Measurements from ENCODE around the gene FDPS.
"Not testable (repeated sequence)": the region's sequence is repeated elsewhere in the genome, so short reads cannot be mapped to it uniquely, and the experiment has no call there.

The FDPS gene

DNA sequence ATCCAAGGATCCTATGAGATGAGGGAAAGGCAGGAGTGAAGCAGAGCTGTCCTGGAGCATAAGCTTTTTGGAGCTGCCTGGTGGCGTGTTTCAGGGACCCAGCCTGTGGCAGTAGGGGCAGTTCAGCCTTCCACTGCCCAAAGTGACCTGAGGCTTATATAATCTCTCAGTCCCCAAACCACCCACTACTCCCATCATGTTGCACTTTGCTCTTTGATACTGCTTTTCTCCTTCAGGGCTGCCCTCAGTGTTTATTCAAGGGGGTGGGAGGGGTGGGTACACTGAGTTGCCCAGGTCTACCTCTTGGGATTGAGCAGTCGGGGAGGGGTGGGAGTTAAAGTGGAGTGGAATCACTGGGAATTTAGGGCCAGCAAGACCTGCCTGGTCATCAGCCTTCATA is 22.1 kb upstream of the FDPS start:
- no peak for DNase-seq

DNA sequence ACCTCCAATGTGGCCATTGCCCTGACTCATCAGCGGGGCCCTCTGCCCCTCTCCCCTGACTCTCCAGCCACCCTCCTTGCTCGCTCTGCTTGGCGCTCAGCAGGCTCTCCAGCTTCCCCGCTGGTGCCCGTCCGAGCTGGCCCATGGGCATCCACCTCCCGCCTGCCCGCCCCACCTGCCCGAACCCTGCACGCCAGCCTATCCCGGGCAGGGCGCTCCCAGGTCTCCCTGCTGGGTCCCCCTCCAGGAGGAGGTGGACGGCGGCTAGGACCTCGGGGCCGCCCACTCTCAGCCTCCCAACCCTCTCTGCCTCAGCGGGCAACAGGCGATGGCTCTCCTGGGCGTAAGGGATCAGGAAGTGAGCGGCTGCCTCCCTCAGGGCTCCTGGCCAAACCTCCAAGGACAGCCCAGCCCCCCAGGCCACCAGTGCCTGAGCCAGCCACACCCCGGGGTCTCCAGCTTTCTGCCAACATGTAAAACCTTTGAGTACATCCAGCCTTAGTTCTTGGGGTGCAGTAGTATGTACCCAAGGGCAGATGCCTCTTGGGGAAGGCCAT is 20.6 kb upstream of the FDPS start:
- no peak for DNase-seq

DNA sequence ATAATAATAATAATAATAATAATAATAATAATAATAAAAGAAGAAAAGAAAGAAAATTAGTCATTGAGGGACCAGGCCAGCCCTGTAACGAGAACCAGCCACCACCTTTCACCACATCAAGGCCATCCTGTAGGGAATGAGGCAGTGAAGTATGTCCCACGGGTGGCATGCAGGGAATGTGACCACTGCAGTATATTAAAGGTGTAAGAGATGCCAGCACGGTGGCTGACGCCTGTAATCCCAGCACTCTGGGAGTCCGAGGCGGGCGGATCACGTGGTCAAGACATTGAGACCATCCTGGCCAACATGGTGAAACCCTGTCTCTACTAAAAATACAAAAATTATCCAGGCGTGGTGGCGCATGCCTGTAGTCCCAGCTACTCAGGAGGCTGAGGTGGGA is 17.7 kb upstream of the FDPS start:
- DNase-seq, result not testable (repeated sequence)

DNA sequence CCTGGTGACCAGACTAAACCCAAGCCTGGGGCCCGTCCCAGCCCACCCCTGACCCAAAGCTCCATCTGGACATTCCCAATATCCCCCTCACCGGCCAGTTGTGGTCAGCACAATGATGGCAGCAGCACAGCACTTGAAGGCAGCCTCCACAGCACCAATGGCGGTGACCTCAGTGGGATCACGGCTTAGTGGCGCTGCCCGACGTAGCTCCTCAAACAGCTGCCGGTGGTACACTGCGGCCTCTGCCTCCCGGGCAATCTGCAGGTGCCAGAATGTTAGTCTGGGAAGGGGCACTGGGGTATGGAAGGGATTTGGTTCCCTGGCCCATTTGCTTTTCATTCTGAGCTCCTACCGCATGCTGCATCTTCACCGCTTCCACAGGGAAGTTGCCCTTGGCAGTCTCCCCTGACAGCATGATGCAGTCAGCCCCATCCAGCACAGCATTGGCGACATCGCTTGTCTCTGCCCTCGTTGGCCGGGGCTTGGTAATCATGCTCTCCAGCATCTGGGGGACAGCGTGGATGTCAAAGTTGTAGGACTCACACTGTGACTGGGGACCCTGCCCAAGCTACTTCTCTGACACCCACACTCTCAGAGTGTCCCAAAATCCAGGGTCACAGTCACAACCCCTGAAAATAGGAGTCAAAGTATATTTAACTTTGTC is 15.4 kb upstream of the FDPS start:
- DNase-seq, result no peak

DNA sequence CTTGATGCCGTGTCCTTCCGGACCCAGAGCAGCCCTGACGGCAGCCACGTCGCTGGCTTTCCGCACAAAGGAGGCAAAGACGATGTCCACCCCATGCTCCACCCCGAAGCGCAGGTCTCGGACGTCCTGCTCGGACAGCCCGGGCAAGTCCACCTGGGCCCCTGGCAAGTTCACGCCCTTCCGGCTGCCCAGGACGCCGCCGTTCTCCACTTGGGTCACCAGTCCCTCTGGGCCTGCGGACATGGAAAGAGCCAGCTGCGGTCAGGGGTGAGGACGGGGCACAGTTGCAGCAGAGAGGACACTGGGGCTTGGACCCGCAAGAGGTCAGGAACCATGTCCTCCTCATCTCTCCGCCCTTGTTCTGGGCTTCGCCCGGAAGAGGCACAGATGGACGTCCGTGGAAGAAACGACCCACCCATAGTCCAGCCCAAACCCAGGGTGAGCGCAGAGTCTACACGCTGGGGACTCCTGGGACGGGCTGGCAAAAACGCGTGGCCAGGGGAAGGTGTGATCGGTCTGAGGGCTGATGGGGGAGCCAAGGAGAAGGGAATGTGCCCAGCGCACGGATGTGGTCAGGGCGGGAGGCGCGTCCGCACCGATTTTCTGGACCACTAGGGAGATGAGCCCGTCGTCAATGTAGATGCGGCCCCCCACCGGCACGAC is 14.0 kb upstream of the FDPS start:
- DNase-seq, result no peak

DNA sequence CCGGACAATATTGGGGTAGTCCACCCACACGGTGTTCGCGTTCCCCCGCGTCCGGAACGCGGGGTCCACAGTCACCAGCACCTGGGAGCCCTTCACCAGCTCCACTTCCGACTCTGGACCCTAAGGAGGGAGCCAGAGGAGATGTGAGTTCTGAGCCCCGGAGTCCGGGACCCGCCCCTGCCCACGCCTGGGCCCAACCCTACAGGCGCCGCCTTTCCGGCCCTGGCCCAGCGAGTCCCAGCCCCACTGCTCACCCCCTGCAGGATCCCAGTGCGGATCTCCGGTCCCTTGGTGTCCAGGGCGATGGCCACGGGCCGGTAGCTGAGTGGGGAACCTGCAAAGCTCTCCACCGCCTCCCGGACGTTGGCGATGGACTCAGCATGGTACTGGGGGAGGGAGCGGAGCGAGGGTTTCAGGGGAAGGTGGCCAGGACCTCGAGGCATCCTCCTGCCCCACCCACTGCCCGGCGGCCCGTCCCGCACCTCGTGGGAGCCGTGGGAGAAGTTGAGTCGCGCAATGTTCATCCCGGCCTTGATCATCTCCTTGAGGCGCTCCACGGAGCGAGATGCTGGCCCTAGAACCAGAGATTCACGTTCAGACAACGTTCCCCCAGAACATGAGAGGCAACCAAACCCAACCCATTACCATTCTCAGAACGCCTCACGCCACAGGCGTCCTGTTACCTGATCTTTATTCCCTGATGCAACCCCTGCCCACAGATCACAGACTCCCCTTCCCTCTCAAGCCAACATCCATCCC is 13.3 kb upstream of the FDPS start:
- no peak for DNase-seq

DNA sequence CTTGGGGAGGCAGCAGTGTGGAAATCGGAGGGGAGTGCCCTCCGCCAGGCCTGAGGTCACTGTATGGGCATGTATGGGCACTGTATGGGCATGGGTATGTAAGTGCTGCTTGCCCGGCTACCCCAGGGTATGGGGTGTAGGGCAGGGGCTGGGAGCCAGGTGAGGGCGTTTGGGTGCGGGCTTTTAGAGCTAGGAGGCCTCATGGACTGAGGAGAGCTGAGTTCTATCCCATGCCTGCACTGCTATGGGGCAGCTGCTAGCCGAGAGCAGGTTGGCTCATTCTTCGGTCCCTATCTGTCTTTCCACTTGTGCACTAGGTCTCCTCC is 12.8 kb upstream of the FDPS start:
- DNase-seq, result no peak

DNA sequence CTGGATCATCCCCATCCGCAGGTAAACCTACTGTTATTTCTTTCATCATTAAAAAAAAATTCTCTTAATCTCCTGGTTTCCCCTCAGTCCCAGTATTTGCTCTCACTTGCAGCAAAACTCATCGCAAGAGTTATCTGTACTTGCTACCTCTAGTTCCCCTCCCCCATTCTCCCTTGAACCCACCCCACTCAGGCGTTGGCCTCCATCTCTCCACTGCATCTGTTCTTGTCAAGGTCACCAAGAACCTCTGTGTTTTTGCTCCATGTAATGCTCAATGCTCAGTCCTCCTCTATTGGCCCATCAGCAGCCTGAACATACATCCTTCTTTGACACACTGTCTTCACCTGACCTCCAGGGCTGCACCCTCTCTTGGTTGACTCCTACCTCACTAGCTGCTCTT is 12.0 kb upstream of the FDPS start:
- no peak for DNase-seq

DNA sequence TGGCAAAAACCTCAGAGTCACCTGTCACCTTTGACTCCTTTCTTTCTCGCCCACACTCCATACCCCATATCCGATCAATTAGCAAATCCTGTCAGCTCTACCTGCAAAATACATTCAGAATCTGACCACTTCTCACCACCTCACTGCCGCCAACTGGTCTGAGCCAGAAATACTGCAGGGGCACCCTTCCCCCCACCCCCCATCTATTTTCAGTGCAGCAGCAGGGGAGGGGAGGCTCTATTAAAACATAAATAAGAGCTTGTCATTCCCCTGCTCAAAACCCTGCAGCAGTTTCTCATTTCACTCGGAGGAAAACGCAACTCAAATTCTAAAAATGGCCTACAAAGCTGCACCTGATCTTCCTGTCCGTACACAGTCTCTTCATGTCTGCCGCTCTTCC is 11.3 kb upstream of the FDPS start:
- no peak for DNase-seq

DNA sequence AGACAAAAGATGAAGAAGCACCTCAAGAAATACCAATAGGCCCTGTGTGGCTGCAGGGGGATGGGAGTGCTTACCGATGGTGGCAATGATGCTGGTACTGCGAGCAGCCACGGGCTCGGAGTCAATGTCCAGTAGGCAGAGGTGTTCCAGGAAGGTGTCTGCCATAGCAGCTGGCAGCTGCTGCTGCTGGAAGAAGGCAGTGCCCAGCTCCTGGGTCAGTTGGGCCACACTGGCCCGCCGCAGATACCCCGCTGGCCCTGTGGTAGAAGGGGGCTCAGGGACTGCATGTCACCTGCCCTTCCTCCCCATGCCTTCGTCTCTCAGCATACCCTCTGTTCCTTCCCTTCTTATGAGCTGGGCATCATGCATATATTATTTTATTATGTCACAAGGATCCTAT is 8.6 kb upstream of the FDPS start:
- no peak for DNase-seq

DNA sequence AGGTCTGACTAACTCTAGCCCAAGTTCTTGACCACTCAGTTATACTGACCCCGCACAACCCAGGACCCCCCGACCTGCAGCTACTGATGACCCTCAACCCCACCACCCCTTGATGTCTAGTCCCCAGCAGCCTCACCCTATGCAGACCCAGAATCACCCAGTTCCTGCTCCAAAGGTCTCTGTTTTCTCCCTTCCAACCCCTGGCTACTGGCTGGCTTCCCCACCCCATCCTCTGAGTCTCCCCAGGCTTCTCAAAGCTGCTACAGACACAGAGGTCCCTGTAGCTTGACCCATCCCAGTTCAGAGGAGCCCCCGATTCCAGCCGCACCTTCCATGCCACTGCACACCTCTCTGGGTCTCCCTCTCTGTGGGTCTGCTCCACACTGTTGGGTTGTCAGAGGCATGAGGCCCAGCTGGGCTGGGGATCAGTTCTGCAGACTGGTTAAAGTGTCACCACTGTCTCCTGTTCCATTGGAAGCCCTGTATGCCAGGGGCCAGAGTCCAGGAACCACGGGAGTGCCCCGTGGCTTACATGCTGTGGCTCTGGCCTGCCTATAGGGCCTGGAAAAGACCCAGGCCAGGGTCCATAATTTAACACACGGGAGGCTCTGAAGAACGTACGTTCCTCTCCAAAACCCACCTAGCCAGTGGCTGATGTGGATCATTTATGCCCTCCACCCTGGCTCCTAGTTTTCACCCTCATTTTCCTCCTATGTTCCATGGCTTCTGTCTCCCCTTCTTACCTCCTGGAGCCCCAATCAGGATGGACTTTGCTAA is 7.9 kb upstream of the FDPS start:
- DNase-seq, result no peak

DNA sequence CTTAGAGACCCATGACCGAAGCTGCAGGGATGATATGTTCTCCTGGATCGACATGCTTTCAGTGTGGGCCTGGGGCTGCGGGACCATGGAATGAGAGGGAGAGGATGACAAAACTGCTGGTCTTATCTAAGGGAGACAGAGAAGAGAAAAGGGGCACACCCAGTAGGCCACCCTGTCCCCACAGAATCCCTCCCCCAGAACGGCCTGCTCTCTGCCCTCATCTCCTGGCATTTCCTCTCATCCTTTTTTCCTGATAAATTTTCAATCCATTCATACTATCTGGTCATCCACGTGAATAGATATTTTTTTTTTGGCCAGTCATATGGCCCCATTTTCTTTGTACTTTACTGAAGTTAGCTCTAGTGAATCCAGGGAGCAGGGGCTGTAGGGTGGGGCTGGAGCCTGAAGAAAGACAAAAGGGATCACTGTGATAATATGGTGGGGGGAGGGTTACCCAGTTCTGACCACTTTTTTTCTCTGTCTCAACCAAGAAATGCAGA is 7.3 kb upstream of the FDPS start, which contains the start of gene PKLR:
TSS of gene PKLR (minus strand) at position 97 of the 500 bp plus-strand sequence. CDS start at position 54, 43 bp downstream.
- no peak for DNase-seq

DNA sequence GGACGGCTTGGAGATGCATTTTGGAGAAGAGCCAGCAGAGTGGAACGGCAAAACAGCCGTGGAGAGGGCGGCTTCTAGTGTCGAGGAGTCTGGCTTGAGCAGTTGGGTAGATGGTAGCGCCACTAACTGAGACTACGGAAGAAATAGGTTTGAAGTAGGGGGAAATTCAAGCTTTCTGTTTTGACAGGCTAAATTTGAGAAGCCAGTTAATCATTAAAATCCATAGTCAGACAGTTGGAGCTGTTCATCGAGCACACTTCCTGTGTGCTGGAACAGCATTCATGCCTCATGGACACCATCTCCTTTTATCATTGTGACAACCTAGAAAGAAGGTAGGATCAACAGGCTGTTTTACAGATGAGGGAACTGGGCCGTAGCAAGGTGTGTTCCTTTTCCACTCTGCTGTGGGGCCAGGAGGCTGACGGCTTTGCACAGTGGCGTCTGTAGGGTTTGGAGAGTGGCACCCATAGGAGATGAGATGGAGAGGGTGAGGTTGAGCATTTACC is 4.1 kb upstream of the FDPS start:
- DNase-seq, result no peak

DNA sequence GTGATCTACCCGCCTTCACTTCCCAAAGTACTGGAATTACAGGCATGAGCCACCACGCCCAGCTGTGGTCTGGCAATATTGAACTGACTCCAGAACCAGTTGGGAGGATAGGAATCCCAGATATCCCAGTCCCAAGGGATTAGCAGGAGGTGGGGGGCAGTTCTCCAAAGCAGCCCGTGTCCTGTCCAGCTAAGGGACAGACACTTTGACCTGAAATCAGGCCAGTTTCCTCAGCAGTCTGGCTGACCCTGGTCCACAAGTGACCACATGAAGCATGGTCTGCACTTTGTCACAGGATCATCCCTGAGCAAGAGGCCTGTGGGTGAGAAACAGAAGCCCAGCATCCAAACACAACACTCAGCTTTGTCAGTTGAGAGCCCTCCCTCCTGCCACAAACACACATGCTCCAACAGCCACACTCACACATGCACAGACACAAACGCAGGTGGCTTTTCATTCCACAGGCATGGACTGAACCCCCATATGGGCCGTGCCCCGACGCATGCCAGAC is 2.7 kb upstream of the FDPS start:
- DNase-seq, result no peak

DNA sequence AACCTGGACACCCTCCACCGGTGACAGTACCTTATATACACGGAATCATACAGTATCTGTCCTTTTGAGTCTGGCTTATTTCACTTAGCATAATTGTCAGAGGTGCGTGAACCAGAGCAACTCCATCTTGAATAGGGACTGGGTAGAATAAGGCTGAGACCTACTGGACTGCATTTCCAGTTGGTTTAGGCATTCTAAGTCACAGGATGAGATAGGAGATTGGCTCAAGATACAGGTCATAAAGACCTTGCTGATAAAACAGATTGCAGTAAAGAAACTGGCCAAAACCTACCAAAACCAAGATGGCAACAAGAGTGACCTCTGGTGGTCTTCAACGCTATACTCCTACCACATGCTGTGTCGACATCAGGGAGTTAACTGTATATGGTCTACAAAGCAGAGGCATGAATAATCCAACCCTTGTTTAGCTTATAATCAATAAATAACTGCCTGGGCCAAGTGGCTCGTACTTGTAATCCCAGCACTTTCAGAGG is 1.4 kb upstream of the FDPS start:
- no peak for DNase-seq

DNA sequence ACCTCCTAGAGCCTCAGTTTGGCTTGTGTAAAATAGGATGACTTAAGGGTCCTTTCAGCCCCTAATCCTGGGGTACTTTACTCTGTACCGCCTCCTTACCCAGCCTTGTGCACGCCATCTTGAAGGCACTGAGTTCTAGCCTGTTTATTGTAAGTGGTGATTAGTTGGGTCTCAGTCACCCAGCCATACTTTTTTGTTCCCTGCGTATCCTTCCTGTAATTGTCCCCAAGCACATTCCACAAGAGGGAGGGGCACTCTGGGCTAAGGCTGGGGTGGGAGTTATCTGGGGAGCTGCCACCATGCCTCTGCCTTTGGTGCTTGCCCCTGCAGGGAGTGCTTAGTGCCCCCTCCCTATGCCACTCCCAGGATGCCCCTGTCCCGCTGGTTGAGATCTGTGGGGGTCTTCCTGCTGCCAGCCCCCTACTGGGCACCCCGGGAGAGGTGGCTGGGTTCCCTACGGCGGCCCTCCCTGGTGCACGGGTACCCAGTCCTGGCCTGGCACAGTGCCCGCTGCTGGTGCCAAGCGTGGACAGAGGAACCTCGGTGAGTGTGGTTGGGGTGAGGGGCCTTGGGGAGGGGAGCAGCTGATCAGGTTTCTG is 856 bp downstream of the FDPS start:
- no peak for DNase-seq

DNA sequence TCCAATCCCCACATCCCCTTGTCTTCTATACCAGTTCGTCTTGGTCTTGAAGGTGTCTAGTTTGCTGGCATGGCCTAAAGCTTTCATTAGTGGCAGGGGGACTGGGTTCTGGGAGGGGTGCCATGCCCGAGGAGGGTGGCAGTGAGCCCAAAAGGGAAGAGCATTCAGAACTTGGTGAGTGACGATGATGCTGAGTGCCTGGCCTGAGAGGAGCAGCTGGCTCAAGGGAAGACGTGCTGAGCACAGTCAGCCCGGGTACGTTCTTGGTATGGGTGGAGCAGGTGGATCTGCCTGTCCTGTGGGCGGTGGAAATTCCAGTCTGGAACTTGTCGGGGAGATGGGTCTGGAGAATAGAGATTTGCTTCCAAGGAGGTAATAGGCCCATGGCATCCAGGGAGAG is 4.6 kb downstream of the FDPS start:
- no peak for DNase-seq

DNA sequence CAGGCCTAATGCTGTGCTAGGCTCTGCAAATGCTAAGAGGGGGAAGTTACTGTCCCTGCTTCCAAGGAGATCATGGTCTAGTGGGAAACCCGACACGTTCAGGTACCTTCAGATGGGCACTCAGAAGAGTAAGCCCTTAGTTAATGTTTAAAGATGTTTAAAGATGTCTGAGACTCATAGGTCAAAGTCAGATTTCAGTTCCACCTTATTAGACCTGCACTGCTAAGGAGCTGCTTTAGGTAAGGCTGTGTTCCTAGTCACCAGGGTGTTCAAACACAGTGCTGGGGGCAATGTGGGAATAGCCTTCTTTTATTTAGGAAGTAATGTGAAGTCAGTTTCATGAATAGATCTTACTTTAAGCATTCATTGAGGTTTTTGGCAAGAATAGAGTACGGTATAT is 8.3 kb downstream of the FDPS start:
- no peak for DNase-seq

DNA sequence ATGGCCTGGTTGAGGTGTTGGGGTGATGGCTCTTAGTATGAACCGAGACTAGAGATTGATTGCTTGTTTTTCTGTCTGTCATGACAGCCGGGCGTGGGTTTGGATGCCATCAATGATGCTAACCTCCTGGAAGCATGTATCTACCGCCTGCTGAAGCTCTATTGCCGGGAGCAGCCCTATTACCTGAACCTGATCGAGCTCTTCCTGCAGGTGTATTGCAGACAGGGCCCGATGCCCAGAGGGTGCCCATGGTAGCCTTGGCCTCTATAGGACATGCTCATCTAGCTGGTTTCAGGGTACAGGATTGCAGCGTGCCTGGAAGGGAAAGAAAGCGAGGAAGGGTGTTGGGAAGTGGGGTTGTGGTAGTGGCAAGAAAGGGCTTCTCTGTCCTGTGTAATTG is 9.4 kb downstream of the FDPS start:
- DNase-seq, result no peak

DNA sequence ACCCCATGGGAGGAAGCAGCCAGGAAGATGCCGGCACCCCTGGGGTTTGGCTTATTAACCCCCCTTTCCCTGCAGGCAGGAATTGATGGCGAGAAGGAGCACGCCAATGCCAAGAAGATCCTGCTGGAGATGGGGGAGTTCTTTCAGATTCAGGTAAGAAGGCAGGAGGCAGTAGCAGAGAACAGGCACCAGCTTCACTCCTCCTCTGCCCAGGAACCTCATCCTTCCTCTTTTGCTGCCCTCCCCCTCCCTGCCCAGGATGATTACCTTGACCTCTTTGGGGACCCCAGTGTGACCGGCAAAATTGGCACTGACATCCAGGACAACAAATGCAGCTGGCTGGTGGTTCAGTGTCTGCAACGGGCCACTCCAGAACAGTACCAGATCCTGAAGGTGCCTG is 10.9 kb downstream of the FDPS start:
- DNase-seq, result no peak

DNA sequence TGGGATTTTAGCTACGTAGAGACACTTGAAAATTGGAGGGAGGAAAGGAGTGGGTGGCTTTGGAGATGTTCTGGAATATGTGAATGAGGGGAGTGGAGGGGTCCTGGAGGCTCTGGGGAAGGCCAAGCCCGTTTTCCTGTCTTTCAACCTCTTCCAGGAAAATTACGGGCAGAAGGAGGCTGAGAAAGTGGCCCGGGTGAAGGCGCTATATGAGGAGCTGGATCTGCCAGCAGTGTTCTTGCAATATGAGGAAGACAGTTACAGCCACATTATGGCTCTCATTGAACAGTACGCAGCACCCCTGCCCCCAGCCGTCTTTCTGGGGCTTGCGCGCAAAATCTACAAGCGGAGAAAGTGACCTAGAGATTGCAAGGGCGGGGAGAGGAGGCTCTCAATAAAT is 11.6 kb downstream of the FDPS start:
- DNase-seq, result no peak
